A549 (cell line): ENCODE measurements around the gene OPRL1. TPM values are rescaled to one million over a fixed set of nuclear protein-coding genes. Genes with fewer than 3 reads are reported as not detected.

Source experiments
- ATAC-seq, 2 experiments: fragments of 200-7000 bp in 1 of 2; fragments of >200 bp in 1 of 2; cut with Nextera tagmentation in 1 of 2; cut with Tn5 transposase in 1 of 2; 3 replicates each; pipeline versions ENCODE4 v1.8.0 to v1.9.1; 2018 to 2020; ENCODE audit warnings: mild to moderate bottlenecking in 1 of 2, moderate library complexity in 1 of 2
- CTCF ChIA-PET: fragments of 300-600 bp; sonication (Branson Sonifier 250); formaldehyde crosslinking; extraction: SDS; loops from one replicate; lab custom pipeline; 2021; ENCODE audit warnings: antibody characterized with exemption, inconsistent platforms; lab: Yijun Ruan, JAX
- POLR2A ChIA-PET: fragments of 350-600 bp; formaldehyde crosslinking; extraction: SDS; loops from one replicate; lab custom pipeline; 2021; ENCODE audit warnings: antibody characterized with exemption, inconsistent platforms; lab: Yijun Ruan, JAX
- DNase-seq, 2 experiments: peaks; one replicate each; pipeline versions ENCODE4 v3.0.0 to v3.0.0-alpha.2; 2011 to 2016; ENCODE audit warnings: low read depth in 1 of 2, low spot score in 1 of 2
- FAIRE-seq: peaks from 2 replicates; lab custom pipeline; 2011; peaks lifted over from hg19 to GRCh38; lab: Jason Lieb, UNC
- H3K27ac ChIP-seq, 2 experiments: fragments of >200 bp; sonication (Bioruptor Twin); formaldehyde crosslinking; 3 replicates each; pipeline ENCODE4 v1.5.1; 2016 to 2017
- H3K4me1 ChIP-seq: fragments of >200 bp; sonication (Bioruptor Twin); formaldehyde crosslinking; 3 replicates; pipeline ENCODE4 v1.6.1; 2016
- H3K4me2 ChIP-seq: fragments of >200 bp; sonication (Bioruptor Twin); formaldehyde crosslinking; 3 replicates; pipeline ENCODE4 v1.6.1; 2016
- H3K4me3 ChIP-seq: fragments of >200 bp; sonication (Bioruptor Twin); formaldehyde crosslinking; 3 replicates; pipeline ENCODE4 v1.5.1; 2016
- H3K9me3 ChIP-seq: fragments of >200 bp; sonication (Bioruptor Twin); formaldehyde crosslinking; 3 replicates; pipeline ENCODE4 v1.6.1; 2016
- BHLHE40 ChIP-seq: IDR thresholded peaks from 2 replicates; pipeline ENCODE4 v1.6.1; 2012; ENCODE audit warnings: low read depth, low read length, inconsistent platforms
- CBX2 ChIP-seq: fragments of 200-600 bp; sonication (generic); IDR thresholded peaks from 2 replicates; pipeline ENCODE4 v1.6.1; 2016; ENCODE audit warnings: low read depth, mild to moderate bottlenecking, borderline replicate concordance
- E2F6 ChIP-seq: IDR thresholded peaks from 2 replicates; pipeline ENCODE4 v1.6.1; 2012; ENCODE audit warnings: low read depth, borderline replicate concordance
- ELK1 ChIP-seq: fragments of 150-350 bp; IDR thresholded peaks from 2 replicates; pipeline ENCODE4 v1.6.1; 2014; ENCODE audit warnings: low read depth, mild to moderate bottlenecking, low read length
- EP300 ChIP-seq, 2 experiments: fragments of >200 bp; sonication (Bioruptor Twin); formaldehyde crosslinking; IDR thresholded peaks; 2 replicates in 1 of 2; 3 replicates in 1 of 2; pipeline ENCODE4 v1.6.1; 2016 to 2017
- ESRRA ChIP-seq: fragments of 150-350 bp; IDR thresholded peaks from 2 replicates; pipeline ENCODE4 v1.6.1; 2014; ENCODE audit warnings: mild to moderate bottlenecking, low read length, borderline replicate concordance
- HEYL ChIP-seq: fragments of 250-450 bp; sonication (Bioruptor Pico); IDR thresholded peaks from 2 replicates; pipeline ENCODE4 v1.8.0; 2021; ENCODE audit warnings: mild to moderate bottlenecking, moderate library complexity
- HOXA7 ChIP-seq: fragments of 250-450 bp; sonication (Bioruptor Pico); IDR thresholded peaks from 2 replicates; pipeline ENCODE4 v1.5.0; 2020; ENCODE audit warnings: mild to moderate bottlenecking, moderate library complexity
- JUN ChIP-seq, 2 experiments: fragments of >200 bp; sonication (Bioruptor Twin); formaldehyde crosslinking; IDR thresholded peaks; 2 replicates in 1 of 2; 3 replicates in 1 of 2; pipeline ENCODE4 v1.6.1; 2016 to 2017
- JUNB ChIP-seq: fragments of >200 bp; sonication (Bioruptor Twin); formaldehyde crosslinking; IDR thresholded peaks from 2 replicates; pipeline ENCODE4 v1.6.1; 2016
- KDM1A ChIP-seq: fragments of 200-600 bp; sonication (generic); IDR thresholded peaks from 2 replicates; pipeline ENCODE4 v1.6.1; 2016; ENCODE audit warnings: low read depth, mild to moderate bottlenecking
- KDM5A ChIP-seq: fragments of 200-600 bp; sonication (generic); IDR thresholded peaks from 2 replicates; pipeline ENCODE4 v1.6.1; 2016; ENCODE audit warnings: antibody characterized with exemption, mild to moderate bottlenecking
- MAZ ChIP-seq: fragments of 150-350 bp; IDR thresholded peaks from 2 replicates; pipeline ENCODE4 v1.6.1; 2014; ENCODE audit warnings: antibody characterized with exemption, low read depth, low read length, borderline replicate concordance
- NPAS2 ChIP-seq: fragments of 250-450 bp; sonication (Bioruptor Pico); IDR thresholded peaks from 2 replicates; pipeline ENCODE4 v1.8.0; 2022; ENCODE audit warnings: mild to moderate bottlenecking, moderate library complexity, borderline replicate concordance
- RAD21 ChIP-seq, 2 experiments: fragments of >200 bp in 1 of 2; sonication (Bioruptor Twin) in 1 of 2; formaldehyde crosslinking in 1 of 2; IDR thresholded peaks in 1 of 2; conservative IDR thresholded peaks in 1 of 2; 2 replicates in 1 of 2; 3 replicates in 1 of 2; pipeline ENCODE4 v1.6.1; 2012 to 2018; ENCODE audit warnings: inconsistent platforms in 1 of 2
- RCOR1 ChIP-seq: fragments of 150-350 bp; IDR thresholded peaks from 2 replicates; pipeline ENCODE4 v1.6.1; 2014; ENCODE audit warnings: antibody characterized with exemption, low read length, low read depth
- REST ChIP-seq: fragments of 200-600 bp; sonication (generic); IDR thresholded peaks from 2 replicates; pipeline ENCODE4 v1.6.1; 2016; ENCODE audit warnings: antibody characterized with exemption, mild to moderate bottlenecking, moderate library complexity
- RNF2 ChIP-seq: fragments of 200-600 bp; sonication (generic); IDR thresholded peaks from 2 replicates; pipeline ENCODE4 v1.6.1; 2016; ENCODE audit warnings: low read depth, mild to moderate bottlenecking, antibody characterized with exemption, moderate library complexity, borderline replicate concordance
- ZFP36 ChIP-seq: fragments of 450-650 bp; IDR thresholded peaks from 2 replicates; pipeline ENCODE4 v1.6.1; 2014; ENCODE audit warnings: borderline replicate concordance; ENCODE audit not compliant: partially characterized antibody
- WGBS: methylation state at CpG from one replicate; pipeline ENCODE4 v1.1.6; 2017; ENCODE audit errors: missing lambda C conversion rate; 5-methylcytosine and 5-hydroxymethylcytosine counted together
- polyA plus RNA-seq, 4 experiments: library from polyadenylated mRNA; depleted of rRNA in 3 of 4; stranded (reverse); fragments of >200 nt; fragmentation: RNase III in 1 of 4; extraction: RNeasy Plus Mini Kit Qiagen cat#74134 plus additional on column Dnase treatment in 1 of 4; gene quantifications; 2 replicates in 3 of 4; 3 replicates in 1 of 4; pipeline ENCODE4 v1.2.3, GENCODE V29; 2011 to 2017
- TF ChIP-seq, protein P1 (sequence below): fragments of >200 bp; sonication (Bioruptor Twin); formaldehyde crosslinking; IDR thresholded peaks from 3 replicates; pipeline ENCODE4 v1.6.1; 2016

Gene OPRL1
- polyA plus RNA-seq, 2 of the 4 experiments (the other 2 are of a cell fraction) = 0.54 to 1.2 TPM

DNA sequence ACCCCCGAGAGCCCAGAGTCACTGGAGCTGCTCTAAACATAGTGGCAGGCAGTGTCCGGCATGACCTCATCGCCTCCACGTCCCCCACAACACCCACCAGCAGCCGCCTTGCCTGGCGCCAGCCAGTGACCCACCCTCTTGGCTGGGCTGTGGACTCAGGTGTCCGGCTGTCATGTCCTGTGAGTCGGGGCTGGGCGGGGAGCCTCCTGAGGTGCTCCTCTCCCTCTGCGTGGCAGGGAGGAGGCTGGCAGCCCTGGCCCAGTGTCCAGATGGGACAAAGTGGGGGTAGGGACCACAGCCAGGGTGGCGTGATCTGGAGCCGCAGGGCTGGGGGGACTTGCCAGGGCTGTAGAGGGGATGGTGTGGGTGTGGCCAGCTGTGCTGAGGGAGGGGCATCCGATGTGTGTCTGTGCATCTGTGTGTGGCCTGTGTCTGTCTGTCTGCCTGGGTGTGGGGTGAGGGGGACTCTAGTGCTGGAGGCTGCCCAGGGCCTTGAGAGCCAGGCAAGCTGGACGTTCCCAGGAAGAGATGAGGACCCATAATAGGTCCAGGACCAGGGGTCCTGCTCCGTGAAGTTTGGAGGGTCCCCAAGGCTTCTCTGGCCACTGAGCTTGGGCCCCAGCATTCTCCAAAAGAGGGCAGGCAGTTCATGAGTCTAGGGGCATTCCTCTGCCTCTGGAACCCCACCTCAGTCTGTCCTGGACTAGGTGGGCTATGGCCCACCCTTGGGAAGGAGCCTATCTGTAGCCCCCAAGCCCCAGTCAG lies 28.1 kb upstream of the OPRL1 start:
- CTCF ChIA-PET = interaction anchor here (1.0 to 6.1 kb wide), 6 partner anchors 8 to 77 kb away, joined by 3 to 85 read pairs (median 10); partner anchors contain the start of gene TCEA2
- TF ChIP-seq HEYL (CRISPR knock-in tag) (no peak), EP300 (IDR thresholded peaks at IDR 0.05) (no peak), CBX2 (no peak), RCOR1 (no peak), ELK1 (no peak), E2F6 (no peak), RNF2 (no peak), KDM5A (no peak), BHLHE40 (no peak), KDM1A (no peak), MAZ (no peak), REST (no peak), NPAS2 (no peak), JUN (IDR thresholded peaks at IDR 0.05) (no peak), JUNB (no peak), ZFP36 (no peak), ESRRA (no peak), HOXA7 (CRISPR knock-in tag) (no peak), RAD21 (conservative IDR thresholded peaks at IDR 0.05 in 1 of 2, IDR thresholded peaks at IDR 0.05 in 1 of 2) (no peak)
- TF ChIP-seq, protein P1, sequence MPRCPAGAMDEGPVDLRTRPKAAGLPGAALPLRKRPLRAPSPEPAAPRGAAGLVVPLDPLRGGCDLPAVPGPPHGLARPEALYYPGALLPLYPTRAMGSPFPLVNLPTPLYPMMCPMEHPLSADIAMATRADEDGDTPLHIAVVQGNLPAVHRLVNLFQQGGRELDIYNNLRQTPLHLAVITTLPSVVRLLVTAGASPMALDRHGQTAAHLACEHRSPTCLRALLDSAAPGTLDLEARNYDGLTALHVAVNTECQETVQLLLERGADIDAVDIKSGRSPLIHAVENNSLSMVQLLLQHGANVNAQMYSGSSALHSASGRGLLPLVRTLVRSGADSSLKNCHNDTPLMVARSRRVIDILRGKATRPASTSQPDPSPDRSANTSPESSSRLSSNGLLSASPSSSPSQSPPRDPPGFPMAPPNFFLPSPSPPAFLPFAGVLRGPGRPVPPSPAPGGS = no peak
- TF ChIP-seq, all 56 proteins: peak for 0
- peaks cover 45% of the 10 kb centered on the region for H3K4me1 ChIP-seq
- 60% methylated on average over 14 of the region's 15 CpGs for WGBS
- H3K27ac ChIP-seq = peak overlapping the region in 1 of 2 experiments; percentile 52; a peak in 2 of 6 replicates
- no peak for FAIRE-seq
- H3K4me3 ChIP-seq = no peak overlapping the region
- DNase-seq = no peak
- H3K9me3 ChIP-seq = no peaks in the 10 kb centered on the region
- POLR2A ChIA-PET = interaction anchor here (6.5 kb wide), 1 partner anchor 11 kb away, joined by 29 read pairs; the partner anchor contains the start of gene TCEA2
- peak in 1 of 2 experiments; percentile 25; a peak in 2 of 6 replicates for ATAC-seq
- no peak overlapping the region for H3K4me2 ChIP-seq
